WTC11 (cell line): ENCODE data around the gene MORF4L2.

Experiments
- GABPB1 ChIP-seq: sonication (generic); formaldehyde crosslinking; IDR thresholded peaks from 2 replicates; pipeline ENCODE4 v1.8.1; 2023; ENCODE audit warnings: mild to moderate bottlenecking, missing genetic modification reagents
- SMAD3 ChIP-seq: sonication (generic); formaldehyde crosslinking; IDR thresholded peaks from 2 replicates; pipeline ENCODE4 v1.8.0; 2022; ENCODE audit warnings: missing genetic modification reagents, mild to moderate bottlenecking, borderline replicate concordance
- SP1 ChIP-seq: sonication (generic); formaldehyde crosslinking; conservative IDR thresholded peaks from 2 replicates; pipeline ENCODE4 v1.8.1; 2022; ENCODE audit warnings: missing genetic modification reagents
- TCF7 ChIP-seq: sonication (generic); formaldehyde crosslinking; IDR thresholded peaks from 2 replicates; pipeline ENCODE4 v1.8.0; 2022; ENCODE audit warnings: mild to moderate bottlenecking, low read depth, missing genetic modification reagents, moderate library complexity
- TP53 ChIP-seq: sonication (generic); formaldehyde crosslinking; IDR thresholded peaks from 2 replicates; pipeline ENCODE4 v1.8.1; 2023; ENCODE audit warnings: mild to moderate bottlenecking, missing genetic modification reagents
- TF ChIP-seq, protein P1 (sequence below): fragments of 200-600 bp; IDR thresholded peaks from 2 replicates; pipeline ENCODE4 v1.8.0; 2022; ENCODE audit warnings: antibody characterized with exemption
- TF ChIP-seq, protein P2 (sequence below): fragments of 250-450 bp; sonication (Bioruptor Pico); IDR thresholded peaks from 2 replicates; pipeline ENCODE4 v1.9.0; 2021; ENCODE audit warnings: mild to moderate bottlenecking
- TF ChIP-seq, protein P3 (sequence below): sonication (generic); formaldehyde crosslinking; IDR thresholded peaks from 2 replicates; pipeline ENCODE4 v1.8.1; 2022; ENCODE audit warnings: missing genetic modification reagents, borderline replicate concordance

DNA sequence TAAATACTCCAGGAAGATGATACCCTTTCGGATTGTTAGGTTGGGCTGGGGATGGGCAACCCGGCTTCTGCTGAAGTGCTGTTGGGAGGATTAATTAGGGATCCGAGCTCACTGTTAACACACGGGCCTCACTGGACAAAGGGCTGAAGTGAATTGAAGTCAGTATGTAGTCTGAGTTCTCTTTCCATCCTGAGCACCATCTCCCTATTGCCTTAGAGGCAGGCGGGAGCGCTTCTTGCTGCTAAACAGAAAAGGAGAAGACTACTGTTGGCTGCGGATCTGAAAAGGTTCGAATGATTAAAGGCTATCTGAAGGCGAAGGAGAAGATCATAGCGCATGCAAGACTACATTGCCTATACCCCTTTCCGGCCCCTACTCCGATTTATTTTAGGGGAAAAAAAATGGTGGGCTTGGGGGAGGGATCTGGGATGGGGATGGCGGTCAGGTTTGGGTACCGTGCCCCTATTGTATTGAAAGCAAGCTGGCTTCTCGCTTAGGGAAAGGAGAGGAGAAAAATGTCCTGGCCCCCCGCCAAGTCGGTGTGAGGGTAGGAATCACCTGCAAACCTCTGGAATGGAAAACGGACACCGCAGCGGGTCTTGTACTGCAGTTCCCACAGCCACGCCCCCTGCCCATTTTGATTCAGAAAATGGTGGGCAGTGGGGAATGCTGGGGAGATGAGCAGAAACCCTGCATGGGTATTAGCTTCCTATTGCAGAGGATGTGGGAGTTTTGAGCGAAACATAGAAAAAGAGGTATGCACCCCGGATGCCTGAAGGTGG lies 22.3 kb downstream of the MORF4L2 start:
- TF ChIP-seq SMAD3 (CRISPR knock-in tag) (no peak), TP53 (no peak), GABPB1 (CRISPR knock-in tag) (no peak), SP1 (CRISPR knock-in tag) (no peak), TCF7 (no peak)
- TF ChIP-seq, protein P1, sequence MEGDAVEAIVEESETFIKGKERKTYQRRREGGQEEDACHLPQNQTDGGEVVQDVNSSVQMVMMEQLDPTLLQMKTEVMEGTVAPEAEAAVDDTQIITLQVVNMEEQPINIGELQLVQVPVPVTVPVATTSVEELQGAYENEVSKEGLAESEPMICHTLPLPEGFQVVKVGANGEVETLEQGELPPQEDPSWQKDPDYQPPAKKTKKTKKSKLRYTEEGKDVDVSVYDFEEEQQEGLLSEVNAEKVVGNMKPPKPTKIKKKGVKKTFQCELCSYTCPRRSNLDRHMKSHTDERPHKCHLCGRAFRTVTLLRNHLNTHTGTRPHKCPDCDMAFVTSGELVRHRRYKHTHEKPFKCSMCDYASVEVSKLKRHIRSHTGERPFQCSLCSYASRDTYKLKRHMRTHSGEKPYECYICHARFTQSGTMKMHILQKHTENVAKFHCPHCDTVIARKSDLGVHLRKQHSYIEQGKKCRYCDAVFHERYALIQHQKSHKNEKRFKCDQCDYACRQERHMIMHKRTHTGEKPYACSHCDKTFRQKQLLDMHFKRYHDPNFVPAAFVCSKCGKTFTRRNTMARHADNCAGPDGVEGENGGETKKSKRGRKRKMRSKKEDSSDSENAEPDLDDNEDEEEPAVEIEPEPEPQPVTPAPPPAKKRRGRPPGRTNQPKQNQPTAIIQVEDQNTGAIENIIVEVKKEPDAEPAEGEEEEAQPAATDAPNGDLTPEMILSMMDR, result no peak
- TF ChIP-seq, protein P2, sequence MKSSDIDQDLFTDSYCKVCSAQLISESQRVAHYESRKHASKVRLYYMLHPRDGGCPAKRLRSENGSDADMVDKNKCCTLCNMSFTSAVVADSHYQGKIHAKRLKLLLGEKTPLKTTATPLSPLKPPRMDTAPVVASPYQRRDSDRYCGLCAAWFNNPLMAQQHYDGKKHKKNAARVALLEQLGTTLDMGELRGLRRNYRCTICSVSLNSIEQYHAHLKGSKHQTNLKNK, result no peak
- TF ChIP-seq, protein P3, sequence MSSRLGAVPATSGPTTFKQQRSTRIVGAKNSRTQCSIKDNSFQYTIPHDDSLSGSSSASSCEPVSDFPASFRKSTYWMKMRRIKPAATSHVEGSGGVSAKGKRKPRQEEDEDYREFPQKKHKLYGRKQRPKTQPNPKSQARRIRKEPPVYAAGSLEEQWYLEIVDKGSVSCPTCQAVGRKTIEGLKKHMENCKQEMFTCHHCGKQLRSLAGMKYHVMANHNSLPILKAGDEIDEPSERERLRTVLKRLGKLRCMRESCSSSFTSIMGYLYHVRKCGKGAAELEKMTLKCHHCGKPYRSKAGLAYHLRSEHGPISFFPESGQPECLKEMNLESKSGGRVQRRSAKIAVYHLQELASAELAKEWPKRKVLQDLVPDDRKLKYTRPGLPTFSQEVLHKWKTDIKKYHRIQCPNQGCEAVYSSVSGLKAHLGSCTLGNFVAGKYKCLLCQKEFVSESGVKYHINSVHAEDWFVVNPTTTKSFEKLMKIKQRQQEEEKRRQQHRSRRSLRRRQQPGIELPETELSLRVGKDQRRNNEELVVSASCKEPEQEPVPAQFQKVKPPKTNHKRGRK (CRISPR knock-in tag), result no peak
